HepG2 (cell line): ENCODE data around the gene RPRD1A. TPM values are rescaled to one million over a fixed set of nuclear protein-coding genes. Genes with fewer than 3 reads are reported as not detected.

ENCODE experiments used
- ATAC-seq: fragments of 200-7000 bp; cut with Tn5 transposase; 3 replicates; pipeline ENCODE4 v1.9.1; 2020; ENCODE audit warnings: mild to moderate bottlenecking, moderate library complexity
- BruUV-seq: library from RNA; stranded (reverse); fragments of 400-500 nt; replicated peaks from 2 replicates; lab custom pipeline; 2021; lab: Mats Ljungman, UMichigan
- CTCF ChIA-PET: fragments of 300-600 bp; formaldehyde crosslinking; extraction: SDS; loops from one replicate; lab custom pipeline; 2021; ENCODE audit warnings: low total read pairs, inconsistent platforms, low intra/inter-chr PET ratio; lab: Yijun Ruan, JAX
- POLR2A ChIA-PET: fragments of 350-600 bp; sonication (Branson Sonifier 250); formaldehyde crosslinking; loops from one replicate; lab custom pipeline; 2020; ENCODE audit warnings: antibody characterized with exemption, inconsistent platforms; lab: Yijun Ruan, JAX
- DNase-seq: peaks from one replicate; pipeline ENCODE4 v3.0.0-alpha.2; 2015; ENCODE audit warnings: low spot score
- FAIRE-seq: peaks from 3 replicates; lab custom pipeline; 2011; peaks lifted over from hg19 to GRCh38; lab: Jason Lieb, UNC
- H2AFZ ChIP-seq: one replicate; pipeline ENCODE4 v1.6.1; 2011; ENCODE audit warnings: low read length, inconsistent platforms
- H3K27ac ChIP-seq: fragments of 300-600 bp; 3 replicates; pipeline ENCODE4 v1.8.0; 2011; ENCODE audit warnings: mixed run types, mild to moderate bottlenecking, mixed read lengths, low read length, inconsistent platforms; ENCODE audit not compliant: insufficient read depth; ENCODE audit errors: extremely low read length
- H3K27me3 ChIP-seq, 2 experiments: fragments of 200-600 bp in 1 of 2; 2 replicates in 1 of 2; 3 replicates in 1 of 2; pipeline versions ENCODE4 v1.6.0 to v1.8.0; 2011; ENCODE audit warnings: low read length in 2 of 2, mild to moderate bottlenecking in 2 of 2, moderate library complexity in 2 of 2, inconsistent platforms in 1 of 2; ENCODE audit not compliant: insufficient read depth in 2 of 2, control insufficient read depth in 1 of 2
- H3K36me3 ChIP-seq, 2 experiments: fragments of 200-600 bp in 1 of 2; replicated peaks in 1 of 2; 2 replicates in 1 of 2; 3 replicates in 1 of 2; pipeline versions ENCODE4 v1.5.1 to v1.8.0; 2011; ENCODE audit warnings: low read length in 2 of 2, inconsistent platforms in 1 of 2; ENCODE audit not compliant: insufficient read depth in 2 of 2, control insufficient read depth in 1 of 2
- H3K4me1 ChIP-seq: 2 replicates; pipeline ENCODE4 v1.5.1; 2012; ENCODE audit warnings: low read length, inconsistent platforms; ENCODE audit not compliant: insufficient read depth
- H3K4me2 ChIP-seq: 2 replicates; pipeline ENCODE4 v1.6.0; 2011; ENCODE audit warnings: low read depth, low read length, inconsistent platforms
- H3K4me3 ChIP-seq, 3 experiments: fragments of 200-600 bp in 1 of 3; sonication (generic), shearing (Covaris generic) in 1 of 3; replicated peaks in 1 of 3; 2 replicates each; pipeline ENCODE4 v1.5.1; 2011 to 2016; ENCODE audit warnings: low read length in 3 of 3, inconsistent platforms in 2 of 3, low read depth in 2 of 3, mild to moderate bottlenecking in 2 of 3, control low read depth in 1 of 3, mixed read lengths in 1 of 3; ENCODE audit not compliant: insufficient read depth in 1 of 3
- H3K79me2 ChIP-seq: one replicate; pipeline ENCODE4 v1.6.1; 2011; ENCODE audit warnings: low read length, inconsistent platforms; ENCODE audit not compliant: insufficient read depth
- H3K9ac ChIP-seq: 2 replicates; pipeline ENCODE4 v1.6.0; 2011; ENCODE audit warnings: mild to moderate bottlenecking, low read depth, low read length, inconsistent platforms; ENCODE audit not compliant: insufficient read depth
- H3K9me3 ChIP-seq: 2 replicates; pipeline ENCODE4 v1.5.1; 2012; ENCODE audit warnings: mild to moderate bottlenecking, low read length
- H4K20me1 ChIP-seq: 2 replicates; pipeline ENCODE4 v1.6.0; 2011; ENCODE audit warnings: inconsistent platforms, mild to moderate bottlenecking, low read length, moderate library complexity; ENCODE audit not compliant: insufficient read depth
- EP300 ChIP-seq, 3 experiments: sonication (generic) in 1 of 3; formaldehyde crosslinking in 1 of 3; IDR thresholded peaks; 2 replicates each; pipeline versions ENCODE4 v1.5.1 to v1.6.1; 2011 to 2020; ENCODE audit warnings: low read depth in 2 of 3, low read length in 2 of 3, borderline replicate concordance in 1 of 3, improper control_type of control experiment in 1 of 3, mild to moderate bottlenecking in 1 of 3, missing genetic modification reagents in 1 of 3, moderate library complexity in 1 of 3
- EZH2 ChIP-seq: conservative IDR thresholded peaks from 2 replicates; pipeline ENCODE4 v1.6.1; 2012; ENCODE audit warnings: mild to moderate bottlenecking, low read depth, low read length, moderate library complexity
- FOXA1 ChIP-seq, 2 experiments: fragments of 450-650 bp in 1 of 2; sonication (generic) in 1 of 2; formaldehyde crosslinking in 1 of 2; IDR thresholded peaks; 2 replicates each; pipeline versions ENCODE4 v1.4.0 to v1.6.1; 2016 to 2020; ENCODE audit warnings: missing genetic modification reagents in 1 of 2
- SP2 ChIP-seq: sonication (generic); formaldehyde crosslinking; IDR thresholded peaks from 2 replicates; pipeline ENCODE4 v1.5.1; 2020; ENCODE audit warnings: mild to moderate bottlenecking, missing genetic modification reagents
- ZFP36 ChIP-seq: fragments of 150-350 bp; IDR thresholded peaks from 2 replicates; pipeline ENCODE4 v1.6.1; 2018; ENCODE audit warnings: borderline replicate concordance, low read length, low read depth; ENCODE audit not compliant: partially characterized antibody
- ZNF749 ChIP-seq: sonication (generic); formaldehyde crosslinking; IDR thresholded peaks from 2 replicates; pipeline ENCODE4 v1.8.0; 2022; ENCODE audit warnings: mild to moderate bottlenecking, missing genetic modification reagents, moderate library complexity, borderline replicate concordance
- ZNF781 ChIP-seq: sonication (generic); formaldehyde crosslinking; IDR thresholded peaks from 2 replicates; pipeline ENCODE4 v1.5.1; 2020; ENCODE audit warnings: borderline replicate concordance, mild to moderate bottlenecking, missing genetic modification reagents; ENCODE audit errors: not compliant biosample characterization
- in situ Hi-C: cut with HindIII; loops from 2 replicates; pipeline ENCODE4 v1.10.0; 2017; ENCODE audit warnings: low pct_unique_long_range_greater_than_20kb; ENCODE audit not compliant: extremely low pct_ligation_motif_present
- intact Hi-C: fragments of 100-400 bp; cut with micrococcal nuclease; formaldehyde crosslinking; loops from one replicate; pipeline ENCODE4 v1.10.0; 2022; ENCODE audit not compliant: unreplicated experiment
- polyA plus RNA-seq, 8 experiments: library from polyadenylated mRNA; depleted of rRNA in 3 of 8; stranded (reverse) in 7 of 8; unstranded in 1 of 8; fragments of >200 nt; fragmentation: Illumina TruSeq in 4 of 8; extraction: Trizol in 4 of 8; gene quantifications; 2 replicates each; pipeline versions ENCODE4 v1.2.1 to v1.2.3, GENCODE V29; 2011 to 2016; ENCODE audit warnings: low read depth in 4 of 8, missing spikeins in 1 of 8, mixed read lengths in 1 of 8; ENCODE audit not compliant: insufficient read depth in 1 of 8
- total RNA-seq, 5 experiments: library from RNA; depleted of rRNA; stranded (reverse); fragments of >200 nt; fragmentation: Illumina TruSeq; extraction: Trizol; gene quantifications; 2 replicates each; pipeline ENCODE4 v1.2.3, GENCODE V29; 2016; ENCODE audit warnings: low read depth in 1 of 5
- TF ChIP-seq, protein P1 (sequence below): IDR thresholded peaks from 2 replicates; pipeline ENCODE4 v1.6.1; 2012; ENCODE audit warnings: low read depth, low read length, improper control_type of control experiment
- TF ChIP-seq, protein P2 (sequence below): sonication (generic); formaldehyde crosslinking; IDR thresholded peaks from 2 replicates; pipeline ENCODE4 v1.4.0; 2020; ENCODE audit warnings: mild to moderate bottlenecking, missing genetic modification reagents
- TF ChIP-seq, protein P3 (sequence below): sonication (generic); formaldehyde crosslinking; IDR thresholded peaks from 2 replicates; pipeline ENCODE4 v1.4.0; 2020; ENCODE audit warnings: missing genetic modification reagents
- TF ChIP-seq, protein P4 (sequence below): sonication (generic); formaldehyde crosslinking; IDR thresholded peaks from 2 replicates; pipeline ENCODE4 v1.5.1; 2020; ENCODE audit warnings: missing genetic modification reagents, mild to moderate bottlenecking, borderline replicate concordance

Gene RPRD1A
- total and polyA plus RNA-seq, 2 of the 13 experiments (the other 11 are each of a cell fraction or from before 2014, with no cell fraction given): 42.5 to 78.2 TPM

DNA sequence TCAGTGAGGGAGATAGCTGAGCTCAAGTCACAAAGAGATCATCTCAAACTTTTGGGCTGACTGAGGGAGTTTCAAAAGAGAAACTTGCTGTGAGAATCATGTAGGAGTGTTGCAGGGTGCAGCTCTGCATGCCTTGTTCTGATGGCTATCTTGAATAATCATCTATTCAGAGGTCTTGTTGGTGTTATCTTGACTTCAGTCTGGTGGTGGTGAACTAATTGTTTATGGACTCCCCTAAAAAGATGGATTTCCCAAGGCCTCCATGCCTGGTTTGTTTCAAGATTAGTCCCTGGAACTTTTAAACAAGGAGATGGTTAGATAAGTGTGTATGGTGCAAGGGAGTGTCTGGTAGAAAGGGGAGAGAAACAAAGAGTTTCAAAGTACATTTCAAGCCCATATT, 32.0 kb upstream of the RPRD1A start:
- Histone ChIP-seq H3K27me3 (no peaks in the 10 kb centered on the region), H3K9ac (no peak overlapping the region), H3K9me3 (peaks cover 9% of the 10 kb centered on the region; the same call in 1 of the 2 replicates), H3K4me2 (no peak overlapping the region), H4K20me1 (no peaks in the 10 kb centered on the region), H3K27ac (no peak overlapping the region), H3K36me3 (no peaks in the 10 kb centered on the region), H3K4me1 (no peaks in the 10 kb centered on the region), H2AFZ (no peak overlapping the region), H3K4me3 (no peak overlapping the region), H3K79me2 (no peaks in the 10 kb centered on the region)
- ATAC-seq: no peak
- ChIA-PET POLR2A (no interaction called here), CTCF (no interaction called here)
- BruUV-seq: no TSS peak
- intact Hi-C loops: loop anchor here (5.0 kb wide), 1 partner anchor 658 kb away; no protein-coding TSS in a partner anchor
- FAIRE-seq: no peak
- no peak for DNase-seq
- in situ Hi-C loops: loop anchor here (10.0 kb wide), 2 partner anchors 315 to 475 kb away; no protein-coding TSS in a partner anchor
- no peak for TF ChIP-seq SP2
- TF ChIP-seq, protein P1, sequence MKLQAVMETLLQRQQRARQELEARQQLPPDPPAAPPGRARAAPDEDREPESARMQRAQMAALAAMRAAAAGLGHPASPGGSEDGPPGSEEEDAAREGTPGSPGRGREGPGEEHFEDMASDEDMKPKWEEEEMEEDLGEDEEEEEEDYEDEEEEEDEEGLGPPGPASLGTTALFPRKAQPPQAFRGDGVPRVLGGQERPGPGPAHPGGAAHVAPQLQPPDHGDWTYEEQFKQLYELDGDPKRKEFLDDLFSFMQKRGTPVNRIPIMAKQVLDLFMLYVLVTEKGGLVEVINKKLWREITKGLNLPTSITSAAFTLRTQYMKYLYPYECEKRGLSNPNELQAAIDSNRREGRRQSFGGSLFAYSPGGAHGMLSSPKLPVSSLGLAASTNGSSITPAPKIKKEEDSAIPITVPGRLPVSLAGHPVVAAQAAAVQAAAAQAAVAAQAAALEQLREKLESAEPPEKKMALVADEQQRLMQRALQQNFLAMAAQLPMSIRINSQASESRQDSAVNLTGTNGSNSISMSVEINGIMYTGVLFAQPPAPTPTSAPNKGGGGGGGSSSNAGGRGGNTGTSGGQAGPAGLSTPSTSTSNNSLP: no peak
- TF ChIP-seq, protein P2, sequence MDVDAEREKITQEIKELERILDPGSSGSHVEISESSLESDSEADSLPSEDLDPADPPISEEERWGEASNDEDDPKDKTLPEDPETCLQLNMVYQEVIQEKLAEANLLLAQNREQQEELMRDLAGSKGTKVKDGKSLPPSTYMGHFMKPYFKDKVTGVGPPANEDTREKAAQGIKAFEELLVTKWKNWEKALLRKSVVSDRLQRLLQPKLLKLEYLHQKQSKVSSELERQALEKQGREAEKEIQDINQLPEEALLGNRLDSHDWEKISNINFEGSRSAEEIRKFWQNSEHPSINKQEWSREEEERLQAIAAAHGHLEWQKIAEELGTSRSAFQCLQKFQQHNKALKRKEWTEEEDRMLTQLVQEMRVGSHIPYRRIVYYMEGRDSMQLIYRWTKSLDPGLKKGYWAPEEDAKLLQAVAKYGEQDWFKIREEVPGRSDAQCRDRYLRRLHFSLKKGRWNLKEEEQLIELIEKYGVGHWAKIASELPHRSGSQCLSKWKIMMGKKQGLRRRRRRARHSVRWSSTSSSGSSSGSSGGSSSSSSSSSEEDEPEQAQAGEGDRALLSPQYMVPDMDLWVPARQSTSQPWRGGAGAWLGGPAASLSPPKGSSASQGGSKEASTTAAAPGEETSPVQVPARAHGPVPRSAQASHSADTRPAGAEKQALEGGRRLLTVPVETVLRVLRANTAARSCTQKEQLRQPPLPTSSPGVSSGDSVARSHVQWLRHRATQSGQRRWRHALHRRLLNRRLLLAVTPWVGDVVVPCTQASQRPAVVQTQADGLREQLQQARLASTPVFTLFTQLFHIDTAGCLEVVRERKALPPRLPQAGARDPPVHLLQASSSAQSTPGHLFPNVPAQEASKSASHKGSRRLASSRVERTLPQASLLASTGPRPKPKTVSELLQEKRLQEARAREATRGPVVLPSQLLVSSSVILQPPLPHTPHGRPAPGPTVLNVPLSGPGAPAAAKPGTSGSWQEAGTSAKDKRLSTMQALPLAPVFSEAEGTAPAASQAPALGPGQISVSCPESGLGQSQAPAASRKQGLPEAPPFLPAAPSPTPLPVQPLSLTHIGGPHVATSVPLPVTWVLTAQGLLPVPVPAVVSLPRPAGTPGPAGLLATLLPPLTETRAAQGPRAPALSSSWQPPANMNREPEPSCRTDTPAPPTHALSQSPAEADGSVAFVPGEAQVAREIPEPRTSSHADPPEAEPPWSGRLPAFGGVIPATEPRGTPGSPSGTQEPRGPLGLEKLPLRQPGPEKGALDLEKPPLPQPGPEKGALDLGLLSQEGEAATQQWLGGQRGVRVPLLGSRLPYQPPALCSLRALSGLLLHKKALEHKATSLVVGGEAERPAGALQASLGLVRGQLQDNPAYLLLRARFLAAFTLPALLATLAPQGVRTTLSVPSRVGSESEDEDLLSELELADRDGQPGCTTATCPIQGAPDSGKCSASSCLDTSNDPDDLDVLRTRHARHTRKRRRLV (CRISPR knock-in tag): no peak
- TF ChIP-seq, protein P3, sequence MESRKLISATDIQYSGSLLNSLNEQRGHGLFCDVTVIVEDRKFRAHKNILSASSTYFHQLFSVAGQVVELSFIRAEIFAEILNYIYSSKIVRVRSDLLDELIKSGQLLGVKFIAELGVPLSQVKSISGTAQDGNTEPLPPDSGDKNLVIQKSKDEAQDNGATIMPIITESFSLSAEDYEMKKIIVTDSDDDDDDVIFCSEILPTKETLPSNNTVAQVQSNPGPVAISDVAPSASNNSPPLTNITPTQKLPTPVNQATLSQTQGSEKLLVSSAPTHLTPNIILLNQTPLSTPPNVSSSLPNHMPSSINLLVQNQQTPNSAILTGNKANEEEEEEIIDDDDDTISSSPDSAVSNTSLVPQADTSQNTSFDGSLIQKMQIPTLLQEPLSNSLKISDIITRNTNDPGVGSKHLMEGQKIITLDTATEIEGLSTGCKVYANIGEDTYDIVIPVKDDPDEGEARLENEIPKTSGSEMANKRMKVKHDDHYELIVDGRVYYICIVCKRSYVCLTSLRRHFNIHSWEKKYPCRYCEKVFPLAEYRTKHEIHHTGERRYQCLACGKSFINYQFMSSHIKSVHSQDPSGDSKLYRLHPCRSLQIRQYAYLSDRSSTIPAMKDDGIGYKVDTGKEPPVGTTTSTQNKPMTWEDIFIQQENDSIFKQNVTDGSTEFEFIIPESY: no peak
- TF ChIP-seq ZFP36: no peak
- no peak for TF ChIP-seq FOXA1 (IDR thresholded peaks at IDR 0.05)
- no peak for TF ChIP-seq FOXA1 (CRISPR knock-in tag; IDR thresholded peaks at IDR 0.05)
- TF ChIP-seq, protein P4, sequence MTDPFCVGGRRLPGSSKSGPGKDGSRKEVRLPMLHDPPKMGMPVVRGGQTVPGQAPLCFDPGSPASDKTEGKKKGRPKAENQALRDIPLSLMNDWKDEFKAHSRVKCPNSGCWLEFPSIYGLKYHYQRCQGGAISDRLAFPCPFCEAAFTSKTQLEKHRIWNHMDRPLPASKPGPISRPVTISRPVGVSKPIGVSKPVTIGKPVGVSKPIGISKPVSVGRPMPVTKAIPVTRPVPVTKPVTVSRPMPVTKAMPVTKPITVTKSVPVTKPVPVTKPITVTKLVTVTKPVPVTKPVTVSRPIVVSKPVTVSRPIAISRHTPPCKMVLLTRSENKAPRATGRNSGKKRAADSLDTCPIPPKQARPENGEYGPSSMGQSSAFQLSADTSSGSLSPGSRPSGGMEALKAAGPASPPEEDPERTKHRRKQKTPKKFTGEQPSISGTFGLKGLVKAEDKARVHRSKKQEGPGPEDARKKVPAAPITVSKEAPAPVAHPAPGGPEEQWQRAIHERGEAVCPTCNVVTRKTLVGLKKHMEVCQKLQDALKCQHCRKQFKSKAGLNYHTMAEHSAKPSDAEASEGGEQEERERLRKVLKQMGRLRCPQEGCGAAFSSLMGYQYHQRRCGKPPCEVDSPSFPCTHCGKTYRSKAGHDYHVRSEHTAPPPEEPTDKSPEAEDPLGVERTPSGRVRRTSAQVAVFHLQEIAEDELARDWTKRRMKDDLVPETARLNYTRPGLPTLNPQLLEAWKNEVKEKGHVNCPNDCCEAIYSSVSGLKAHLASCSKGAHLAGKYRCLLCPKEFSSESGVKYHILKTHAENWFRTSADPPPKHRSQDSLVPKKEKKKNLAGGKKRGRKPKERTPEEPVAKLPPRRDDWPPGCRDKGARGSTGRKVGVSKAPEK: no peak
- TF ChIP-seq ZNF781 (CRISPR knock-in tag): no peak
- no peak for TF ChIP-seq EP300 (IDR thresholded peaks at IDR 0.05; ENCODE audit: low read depth in 2 of 2, low read length in 2 of 2)
- TF ChIP-seq EP300 (CRISPR knock-in tag; IDR thresholded peaks at IDR 0.05; ENCODE audit: borderline replicate concordance): no peak
- TF ChIP-seq ZNF749 (CRISPR knock-in tag): no peak
- TF ChIP-seq EZH2: no peak
